GM06990 (cell line): ENCODE measurements around the gene GPHN.

ENCODE experiments used
- DNase-seq: peaks from one replicate; pipeline ENCODE4 v3.0.0-alpha.2; 2011; ENCODE audit not compliant: insufficient read length; ENCODE audit errors: extremely low read depth
- H3K27me3 ChIP-seq: replicated peaks from 2 replicates; pipeline ENCODE4 v1.6.0; 2011; ENCODE audit warnings: low read length; ENCODE audit not compliant: control insufficient read depth, insufficient read depth
- H3K36me3 ChIP-seq: 2 replicates; pipeline ENCODE4 v1.5.1; 2011; ENCODE audit warnings: low read length; ENCODE audit not compliant: control insufficient read depth, insufficient read depth
- H3K4me3 ChIP-seq: replicated peaks from 2 replicates; pipeline ENCODE4 v1.5.1; 2011; ENCODE audit warnings: low read depth, mild to moderate bottlenecking, control low read depth, low read length
- TF ChIP-seq, protein P1 (sequence below): IDR thresholded peaks from 2 replicates; pipeline ENCODE4 v1.5.1; 2011; ENCODE audit warnings: low read length, control low read depth, mild to moderate bottlenecking, inconsistent platforms; ENCODE audit not compliant: insufficient read depth, poor library complexity, severe bottlenecking

The GPHN gene

GRCh38 chr14:66974397-66975025 is 466.6 kb downstream of the GPHN start:
- TF ChIP-seq, protein P1, sequence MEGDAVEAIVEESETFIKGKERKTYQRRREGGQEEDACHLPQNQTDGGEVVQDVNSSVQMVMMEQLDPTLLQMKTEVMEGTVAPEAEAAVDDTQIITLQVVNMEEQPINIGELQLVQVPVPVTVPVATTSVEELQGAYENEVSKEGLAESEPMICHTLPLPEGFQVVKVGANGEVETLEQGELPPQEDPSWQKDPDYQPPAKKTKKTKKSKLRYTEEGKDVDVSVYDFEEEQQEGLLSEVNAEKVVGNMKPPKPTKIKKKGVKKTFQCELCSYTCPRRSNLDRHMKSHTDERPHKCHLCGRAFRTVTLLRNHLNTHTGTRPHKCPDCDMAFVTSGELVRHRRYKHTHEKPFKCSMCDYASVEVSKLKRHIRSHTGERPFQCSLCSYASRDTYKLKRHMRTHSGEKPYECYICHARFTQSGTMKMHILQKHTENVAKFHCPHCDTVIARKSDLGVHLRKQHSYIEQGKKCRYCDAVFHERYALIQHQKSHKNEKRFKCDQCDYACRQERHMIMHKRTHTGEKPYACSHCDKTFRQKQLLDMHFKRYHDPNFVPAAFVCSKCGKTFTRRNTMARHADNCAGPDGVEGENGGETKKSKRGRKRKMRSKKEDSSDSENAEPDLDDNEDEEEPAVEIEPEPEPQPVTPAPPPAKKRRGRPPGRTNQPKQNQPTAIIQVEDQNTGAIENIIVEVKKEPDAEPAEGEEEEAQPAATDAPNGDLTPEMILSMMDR: no peak
- H3K36me3 ChIP-seq: no peaks in the 10 kb centered on the region
- no peaks in the 10 kb centered on the region for H3K27me3 ChIP-seq
- H3K4me3 ChIP-seq: no peak overlapping the region
- DNase-seq: no peak

DNA sequence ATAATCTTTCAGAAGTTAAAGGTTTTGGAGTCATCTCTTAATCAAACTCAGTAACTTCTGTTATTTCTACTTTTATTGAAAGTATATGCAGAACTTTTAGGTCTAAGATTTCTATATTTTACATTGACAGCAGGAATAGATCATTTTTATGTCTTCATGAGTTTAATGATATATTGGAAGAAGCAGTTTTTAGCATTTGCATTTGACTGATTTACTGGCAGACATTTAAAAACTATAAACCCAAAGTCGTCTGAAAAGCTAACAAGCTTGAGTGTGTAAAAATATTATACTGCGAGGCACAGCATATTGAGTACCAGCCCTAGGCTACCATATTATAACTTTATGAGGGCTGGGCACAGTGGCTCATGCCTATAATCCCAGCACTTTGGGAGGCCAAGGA is 467.3 kb downstream of the GPHN start:
- no peak for DNase-seq
- TF ChIP-seq, protein P1: no peak
- H3K36me3 ChIP-seq: no peaks in the 10 kb centered on the region
- no peaks in the 10 kb centered on the region for H3K27me3 ChIP-seq
- H3K4me3 ChIP-seq: no peak overlapping the region

GRCh38 chr14:66979101-66979974 is 471.4 kb downstream of the GPHN start:
- Histone ChIP-seq H3K36me3 (no peaks in the 10 kb centered on the region), H3K27me3 (no peaks in the 10 kb centered on the region), H3K4me3 (no peak overlapping the region)
- TF ChIP-seq, protein P1: no peak
- DNase-seq: no peak

DNA sequence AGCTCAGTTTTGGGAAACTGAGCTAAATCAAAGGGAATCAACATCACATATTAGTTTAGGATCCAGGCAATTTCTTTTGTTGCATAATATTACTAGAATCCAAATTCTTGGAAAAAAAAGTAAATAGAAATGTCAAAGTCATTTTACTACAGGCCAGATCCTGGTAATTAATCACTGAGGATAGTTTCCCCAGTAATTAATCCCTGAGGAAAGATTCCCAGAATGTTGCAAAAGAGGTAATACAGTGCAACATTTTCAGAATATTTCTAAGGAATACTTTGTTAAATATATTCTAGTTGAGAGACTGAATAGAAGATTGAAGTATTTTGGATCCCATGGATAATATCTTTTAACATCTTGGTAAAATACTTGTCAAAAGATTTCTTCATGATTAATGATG is 474.3 kb downstream of the GPHN start:
- no peaks in the 10 kb centered on the region for H3K36me3 ChIP-seq
- TF ChIP-seq, protein P1: no peak
- H3K27me3 ChIP-seq: no peaks in the 10 kb centered on the region
- no peak overlapping the region for H3K4me3 ChIP-seq
- DNase-seq: no peak

DNA sequence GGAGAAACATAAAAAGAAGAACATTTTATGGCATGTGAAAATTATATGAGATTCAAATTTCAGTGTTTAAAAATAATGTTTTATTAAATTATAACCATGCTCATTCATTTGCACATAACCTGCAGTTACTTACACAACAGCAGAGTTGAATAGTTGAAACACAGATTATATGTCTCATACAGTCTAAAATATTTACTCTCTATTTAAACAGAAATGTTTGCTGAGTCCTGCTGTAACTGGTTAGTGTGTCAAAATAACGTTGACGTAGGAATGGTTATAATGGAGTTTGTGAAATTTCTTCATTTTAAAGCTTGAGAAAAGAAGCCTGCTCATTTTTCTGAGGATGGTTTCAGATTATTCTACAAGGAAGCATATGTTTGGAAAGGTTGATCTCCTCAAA is 484.8 kb downstream of the GPHN start:
- no peak overlapping the region for H3K4me3 ChIP-seq
- TF ChIP-seq, protein P1: no peak
- H3K36me3 ChIP-seq: no peaks in the 10 kb centered on the region
- no peaks in the 10 kb centered on the region for H3K27me3 ChIP-seq
- no peak for DNase-seq
